ENCODE measurements around the gene RTN4. TPM values are rescaled to one million over a fixed set of nuclear protein-coding genes. Genes with fewer than 3 reads are reported as not detected.

Gene RTN4
- total RNA-seq, 2 donors from 2014 or later, result 74.9 to 131 TPM

- Mint-ChIP-seq H3K9me3 (no peaks in the 10 kb centered on the region), H3K27me3 (peaks cover 3% of the 10 kb centered on the region), H3K27ac (no peak overlapping the region), H3K4me1 (peaks cover 4% of the 10 kb centered on the region), H3K36me3 (ENCODE audit: low read depth) (no peaks in the 10 kb centered on the region), H3K4me3 (no peak overlapping the region)
- no peak for ATAC-seq (replicated peaks)
Measured at GRCh38 chr2:54941248-54941984, 108.8 kb downstream of the RTN4 start.

- Mint-ChIP-seq H3K36me3 (ENCODE audit: low read depth) (no peaks in the 10 kb centered on the region), H3K9me3 (no peaks in the 10 kb centered on the region), H3K4me1 (peaks cover 4% of the 10 kb centered on the region), H3K27me3 (no peaks in the 10 kb centered on the region), H3K27ac (no peak overlapping the region), H3K4me3 (no peak overlapping the region)
- no peak for ATAC-seq (replicated peaks)
Measured at GRCh38 chr2:54940723-54941122, 109.5 kb downstream of the RTN4 start.

DNA sequence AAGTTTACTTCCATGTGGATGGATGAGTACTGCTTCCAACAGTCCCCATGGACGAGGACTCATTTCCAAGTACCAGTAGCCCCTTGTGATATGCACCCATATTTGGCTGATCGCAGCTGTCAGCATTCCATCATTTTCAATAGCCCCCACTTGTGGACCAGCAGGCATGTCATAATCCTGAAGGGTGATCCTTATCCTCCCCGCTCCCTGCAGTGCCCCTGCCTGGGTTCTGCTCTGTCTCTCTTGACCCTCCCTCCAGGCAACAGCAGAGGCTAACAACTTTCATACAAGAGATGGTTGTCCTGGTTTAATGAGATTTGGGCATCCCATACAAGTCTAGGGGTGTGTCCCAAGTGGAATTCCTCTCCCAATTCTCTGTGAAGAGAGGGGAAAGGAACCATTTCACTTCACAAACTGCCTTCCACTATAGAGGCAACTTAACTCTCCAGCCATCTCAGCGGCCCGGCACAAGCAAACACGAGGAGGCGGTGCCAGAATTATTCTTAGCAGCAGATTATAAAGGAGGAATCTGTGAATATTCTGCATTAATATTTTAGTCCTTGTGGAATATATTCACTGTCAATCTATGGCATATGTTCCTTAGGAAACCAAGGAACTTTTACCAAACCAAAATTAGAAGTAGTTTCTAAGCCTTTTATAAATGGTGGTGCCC is 110.7 kb downstream of the RTN4 start:
- ATAC-seq (replicated peaks), result no peak
- Mint-ChIP-seq H3K4me3 (no peak overlapping the region), H3K27me3 (no peaks in the 10 kb centered on the region), H3K4me1 (no peaks in the 10 kb centered on the region), H3K9me3 (no peaks in the 10 kb centered on the region), H3K27ac (no peak overlapping the region), H3K36me3 (ENCODE audit: low read depth) (no peaks in the 10 kb centered on the region)

GRCh38 chr2:54936766-54937165 is 113.5 kb downstream of the RTN4 start:
- no peak for ATAC-seq (replicated peaks)
- H3K4me1 Mint-ChIP-seq, result no peaks in the 10 kb centered on the region
- no peak overlapping the region for H3K27ac Mint-ChIP-seq
- no peaks in the 10 kb centered on the region for H3K36me3 Mint-ChIP-seq (ENCODE audit: low read depth)
- no peaks in the 10 kb centered on the region for H3K27me3 Mint-ChIP-seq
- no peak overlapping the region for H3K4me3 Mint-ChIP-seq
- H3K9me3 Mint-ChIP-seq, result no peaks in the 10 kb centered on the region

- no peaks in the 10 kb centered on the region for H3K4me1 Mint-ChIP-seq
- H3K9me3 Mint-ChIP-seq, result no peaks in the 10 kb centered on the region
- no peak overlapping the region for H3K27ac Mint-ChIP-seq
- H3K36me3 Mint-ChIP-seq (ENCODE audit: low read depth), result no peaks in the 10 kb centered on the region
- ATAC-seq (replicated peaks), result no peak
- H3K27me3 Mint-ChIP-seq, result peaks cover 3% of the 10 kb centered on the region
- no peak overlapping the region for H3K4me3 Mint-ChIP-seq
Measured at GRCh38 chr2:54935389-54935788, 114.9 kb downstream of the RTN4 start.

DNA sequence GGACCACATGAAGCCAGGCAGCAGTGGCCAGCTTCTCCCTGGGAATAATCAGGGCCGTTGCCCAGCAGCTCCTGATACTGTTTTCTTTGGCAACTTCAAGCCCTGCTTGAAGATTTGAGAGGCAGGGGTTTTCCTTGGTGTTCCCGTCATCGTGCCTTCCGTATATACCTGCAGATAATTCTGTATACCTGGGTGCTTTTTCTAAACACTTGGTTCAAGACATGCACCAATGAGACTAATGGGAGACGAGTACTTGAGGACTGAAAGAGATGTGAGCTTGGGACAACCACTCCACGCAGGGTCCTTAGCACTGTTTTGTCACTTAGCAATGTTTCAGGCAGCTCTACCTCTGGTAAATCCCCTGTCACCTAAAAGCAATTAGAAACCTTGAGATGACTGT is 118.8 kb downstream of the RTN4 start:
- Mint-ChIP-seq H3K9me3 (no peaks in the 10 kb centered on the region), H3K4me3 (no peak overlapping the region), H3K27ac (no peak overlapping the region), H3K4me1 (no peaks in the 10 kb centered on the region), H3K36me3 (ENCODE audit: low read depth) (no peaks in the 10 kb centered on the region), H3K27me3 (peaks cover 3% of the 10 kb centered on the region)
- ATAC-seq (replicated peaks), result no peak

GRCh38 chr2:54928719-54929118 is 121.5 kb downstream of the RTN4 start:
- no peaks in the 10 kb centered on the region for H3K4me1 Mint-ChIP-seq

GRCh38 chr2:54927751-54928615 is 122.3 kb downstream of the RTN4 start:
- ATAC-seq (replicated peaks), result no peak
- H3K36me3 Mint-ChIP-seq (ENCODE audit: low read depth), result no peaks in the 10 kb centered on the region
- H3K4me3 Mint-ChIP-seq, result no peak overlapping the region
- no peaks in the 10 kb centered on the region for H3K4me1 Mint-ChIP-seq
- peaks cover 3% of the 10 kb centered on the region for H3K27me3 Mint-ChIP-seq
- no peak overlapping the region for H3K27ac Mint-ChIP-seq
- no peaks in the 10 kb centered on the region for H3K9me3 Mint-ChIP-seq

More at GRCh38 chr2:54928719-54929118, 121.5 kb downstream of the RTN4 start:
- Mint-ChIP-seq H3K9me3 (no peaks in the 10 kb centered on the region), H3K36me3 (ENCODE audit: low read depth) (no peaks in the 10 kb centered on the region), H3K4me3 (no peak overlapping the region), H3K27ac (no peak overlapping the region), H3K27me3 (peaks cover 3% of the 10 kb centered on the region)
- ATAC-seq (replicated peaks), result no peak

- Mint-ChIP-seq H3K4me1 (no peaks in the 10 kb centered on the region), H3K4me3 (no peak overlapping the region), H3K36me3 (ENCODE audit: low read depth) (no peaks in the 10 kb centered on the region), H3K27me3 (peaks cover 6% of the 10 kb centered on the region), H3K27ac (no peak overlapping the region), H3K9me3 (no peaks in the 10 kb centered on the region)
- no peak for ATAC-seq (replicated peaks)
Measured at GRCh38 chr2:54927085-54927750, 123.0 kb downstream of the RTN4 start.

- Mint-ChIP-seq H3K4me1 (no peaks in the 10 kb centered on the region), H3K27me3 (peaks cover 3% of the 10 kb centered on the region), H3K36me3 (ENCODE audit: low read depth) (no peaks in the 10 kb centered on the region), H3K4me3 (no peak overlapping the region), H3K27ac (no peak overlapping the region), H3K9me3 (peaks cover 8% of the 10 kb centered on the region)
- no peak for ATAC-seq (replicated peaks)
Measured at GRCh38 chr2:54925022-54925421, 125.2 kb downstream of the RTN4 start.

DNA sequence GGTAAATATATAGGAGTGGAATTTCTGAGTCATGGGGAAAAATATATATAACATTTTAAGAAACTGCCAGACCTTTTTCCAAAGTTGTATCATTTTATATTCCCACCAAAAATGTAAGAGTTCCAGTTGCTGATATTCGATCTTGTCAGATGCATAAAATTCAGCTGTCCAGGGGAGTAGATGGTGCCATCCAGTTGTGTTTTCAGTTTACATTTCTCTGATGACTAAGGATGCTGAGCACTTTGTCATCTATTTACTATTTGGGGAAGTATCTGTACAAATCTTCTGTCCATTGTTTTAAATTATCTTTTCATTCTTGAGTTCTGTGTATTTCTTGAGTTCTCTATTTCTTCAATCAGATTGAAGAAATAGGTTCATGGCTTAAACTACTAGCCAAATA is 126.1 kb downstream of the RTN4 start:
- H3K36me3 Mint-ChIP-seq (ENCODE audit: low read depth), result no peaks in the 10 kb centered on the region
- H3K4me3 Mint-ChIP-seq, result no peak overlapping the region
- H3K9me3 Mint-ChIP-seq, result peaks cover 12% of the 10 kb centered on the region
- no peak overlapping the region for H3K27ac Mint-ChIP-seq
- peaks cover 4% of the 10 kb centered on the region for H3K4me1 Mint-ChIP-seq
- H3K27me3 Mint-ChIP-seq, result peaks cover 8% of the 10 kb centered on the region
- no peak for ATAC-seq (replicated peaks)

Other genes with a start within 250 kb of the RTN4 start
- 10 to 100 TPM in 1 of 2 donors, 1 to 10 TPM in 1; 7.0 to 11.5 TPM for gene CLHC1, start 181.8 kb upstream of the RTN4 start, total RNA-seq
- 1,000 to 10,000 TPM; 1,125 to 1,181 TPM for gene RPS27A, start 182.2 kb upstream of the RTN4 start, total RNA-seq
- gene MTIF2, start 218.8 kb upstream of the RTN4 start, total RNA-seq, result 10 to 100 TPM; 25.8 to 28.4 TPM